ENCODE measurements around the gene CARD19.

The CARD19 gene

DNA sequence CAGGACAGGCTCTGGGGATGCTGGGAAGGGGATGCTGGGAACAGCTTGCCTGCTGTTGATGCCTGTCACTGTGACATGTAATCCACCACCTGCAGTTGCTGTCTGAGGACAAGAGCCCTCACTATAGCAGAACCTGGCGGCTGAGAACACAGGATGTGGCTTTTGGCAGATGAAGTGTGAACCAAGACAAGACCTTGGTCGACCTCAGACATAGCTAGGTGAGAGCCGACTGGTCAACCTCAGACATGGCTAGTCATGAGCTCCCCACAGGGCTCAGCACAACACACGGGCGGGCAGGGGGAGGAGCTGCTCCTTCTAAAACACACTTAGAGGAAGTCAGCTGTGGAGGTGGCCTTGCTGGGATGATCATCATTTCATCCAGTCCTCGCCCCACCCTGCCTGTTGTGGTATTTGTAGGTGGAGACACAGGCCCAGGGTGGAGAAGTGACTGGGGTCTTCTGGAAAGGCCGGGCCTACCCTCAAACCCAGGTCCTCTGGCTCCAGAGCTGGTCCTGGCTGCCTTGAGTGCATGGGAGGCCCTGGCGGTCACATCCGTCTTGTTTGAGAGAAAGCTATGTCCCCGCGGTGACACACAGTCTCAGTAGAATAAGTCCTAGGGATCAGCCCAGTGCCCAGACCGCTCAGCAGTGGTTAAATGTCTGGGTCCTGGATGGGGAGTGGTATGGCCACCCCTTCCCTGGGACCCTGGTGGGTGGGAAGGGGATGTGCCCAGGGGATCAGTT, 31.5 kb upstream of the CARD19 start:
- no peak for FAIRE-seq

DNA sequence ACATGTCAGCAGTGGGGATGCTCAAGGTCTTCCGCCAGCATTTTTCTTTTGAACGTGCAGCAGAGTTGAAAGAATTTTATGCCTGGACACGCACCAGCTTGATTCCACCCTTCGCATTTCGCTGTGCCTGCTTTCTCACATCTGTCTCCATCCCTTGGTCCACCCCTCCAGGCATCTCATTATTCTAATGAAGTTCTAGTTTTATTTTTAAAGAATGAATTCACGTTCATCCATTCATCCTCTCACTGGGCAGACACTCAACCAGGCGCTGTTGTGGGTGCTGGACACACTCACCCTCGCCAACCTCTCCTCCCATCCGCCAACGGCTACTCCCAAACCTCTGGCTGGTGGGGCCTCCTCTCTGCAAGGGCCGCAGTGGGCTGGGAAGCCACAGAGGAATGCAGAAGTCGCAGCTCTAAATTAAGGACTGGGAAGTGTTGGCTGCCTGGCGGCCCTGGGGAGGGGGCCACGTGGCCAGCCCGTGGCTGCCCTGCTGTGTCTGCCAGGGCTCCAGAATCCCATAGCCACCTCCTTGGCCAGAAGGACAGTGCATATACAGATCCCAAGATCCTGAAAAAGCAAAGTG, 30.8 kb upstream of the CARD19 start:
- FAIRE-seq, result no peak

DNA sequence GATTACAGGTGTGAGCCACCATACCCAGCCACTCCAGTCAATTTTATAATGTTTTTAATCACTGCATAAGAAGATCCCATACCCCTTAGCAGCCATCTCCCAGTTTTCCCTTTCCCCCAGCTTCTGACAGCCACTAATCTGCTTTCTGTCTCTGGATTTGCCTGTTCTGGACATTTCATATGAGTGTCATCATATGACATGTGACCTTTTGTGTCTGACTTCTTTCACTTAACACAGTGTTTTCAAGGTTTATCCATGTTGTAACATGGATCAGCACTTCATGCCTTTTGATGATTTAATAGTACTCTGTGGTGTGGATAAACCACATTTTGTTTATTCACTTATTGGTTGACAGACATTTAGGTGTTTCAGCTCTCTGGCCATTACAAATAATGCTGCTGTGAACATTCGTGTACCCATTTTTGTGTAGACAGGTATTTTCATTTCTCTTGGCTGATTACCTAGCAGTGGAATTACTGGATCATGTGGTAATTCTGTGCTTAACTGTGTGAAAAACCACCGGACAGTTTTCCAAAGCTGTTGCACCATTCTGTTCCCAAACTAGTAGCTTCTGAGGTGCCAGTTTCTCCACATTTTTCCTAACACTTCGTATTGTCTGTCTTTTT, 28.9 kb upstream of the CARD19 start:
- FAIRE-seq, result no peak

DNA sequence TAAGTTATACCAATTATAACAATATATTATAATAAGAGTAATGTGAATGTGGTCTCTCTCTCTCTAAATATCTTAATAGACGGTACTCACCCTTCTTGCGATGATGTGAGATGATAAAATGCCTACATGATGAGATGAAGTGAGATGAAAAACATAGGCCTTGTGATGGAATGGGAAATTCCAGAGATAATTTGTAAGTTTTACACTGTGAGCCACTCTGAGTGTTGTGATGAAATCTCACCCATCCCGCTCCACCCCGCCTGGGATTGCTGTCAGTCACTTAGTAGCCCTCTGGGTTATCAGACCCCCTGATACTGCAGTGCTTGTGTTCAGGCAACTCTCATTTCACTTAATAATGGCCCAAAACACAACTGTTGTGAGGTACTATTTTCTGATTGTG, 27.1 kb upstream of the CARD19 start:
- FAIRE-seq, result no peak

DNA sequence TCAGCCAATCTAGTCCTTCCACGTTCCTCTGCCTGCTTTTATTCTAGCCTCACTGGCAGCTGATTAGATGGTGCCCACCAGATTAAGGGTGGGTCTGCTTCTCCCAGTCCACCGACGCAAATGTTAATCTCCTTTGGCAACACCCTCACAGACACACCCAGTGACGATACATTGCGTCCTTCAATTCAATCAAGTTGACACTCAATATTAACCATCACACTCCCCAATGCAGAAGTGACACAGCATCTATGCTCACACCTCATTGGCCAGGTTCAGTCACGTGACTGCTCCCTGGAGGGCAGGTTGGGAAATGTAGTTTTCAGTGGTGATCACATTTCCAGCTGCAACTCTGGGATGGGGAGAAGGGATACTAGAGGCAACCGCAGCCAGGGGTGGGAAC, 24.6 kb upstream of the CARD19 start:
- no peak for FAIRE-seq

DNA sequence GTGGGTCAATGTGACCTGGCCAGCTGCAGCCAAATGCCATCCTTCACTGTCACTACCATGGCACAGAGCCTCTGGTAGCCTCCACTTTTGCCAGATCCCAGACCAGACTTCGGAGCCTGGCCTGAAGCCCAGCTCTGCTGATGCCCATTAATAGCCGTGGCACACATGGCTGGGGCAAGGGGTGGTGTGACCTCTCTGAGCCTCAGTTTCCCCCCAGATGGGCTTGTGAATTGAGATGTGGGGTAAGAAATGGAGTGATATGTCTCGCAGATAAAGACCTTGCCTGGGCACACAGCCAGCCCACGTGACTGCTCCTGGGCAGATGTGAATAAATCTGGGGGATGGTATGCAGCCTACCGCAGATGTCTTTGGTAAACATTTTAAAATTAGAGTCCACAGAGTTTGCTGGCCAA, 23.6 kb upstream of the CARD19 start:
- FAIRE-seq, result no peak

- no peak for FAIRE-seq
Observed at GRCh38 chr9:93076101-93076791, 19.8 kb upstream of the CARD19 start.

DNA sequence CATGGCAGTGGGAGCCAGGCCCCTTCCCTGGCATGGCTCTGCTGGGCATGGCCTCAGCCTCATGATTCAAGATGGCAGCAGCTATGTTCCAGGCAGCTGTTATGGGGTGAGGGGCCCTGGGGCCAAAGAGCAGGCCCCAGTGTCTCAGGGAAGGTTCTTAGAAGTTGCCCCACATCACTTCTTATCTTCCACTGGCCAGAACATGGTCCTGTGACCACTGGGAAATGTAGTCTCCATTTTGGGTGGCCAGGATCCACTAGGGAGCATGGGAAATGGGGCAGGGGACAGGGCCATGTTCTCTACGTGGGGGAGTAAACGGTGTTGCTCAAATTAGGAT, 19.3 kb upstream of the CARD19 start:
- FAIRE-seq, result no peak

- FAIRE-seq, result no peak
Observed at GRCh38 chr9:93077367-93077766, 18.6 kb upstream of the CARD19 start.

DNA sequence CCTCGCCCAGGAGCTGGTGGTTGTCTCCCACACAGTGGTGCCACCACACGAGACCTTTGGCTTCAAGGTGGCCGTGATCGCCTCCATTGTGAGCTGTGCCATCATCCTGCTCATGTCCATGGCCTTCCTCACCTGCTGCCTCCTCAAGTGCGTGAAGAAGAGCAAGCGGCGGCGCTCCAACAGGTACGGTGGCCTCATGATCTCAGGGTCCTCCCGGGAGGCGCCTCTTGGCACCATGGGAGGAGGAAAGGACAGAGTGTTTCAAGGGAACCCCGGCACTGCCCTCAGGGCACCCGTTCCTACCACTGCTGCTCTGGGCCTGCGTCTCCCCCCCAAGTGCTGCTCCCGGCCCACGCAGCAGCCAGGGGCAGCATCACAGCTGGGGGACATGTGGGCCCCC, 18.2 kb upstream of the CARD19 start:
- FAIRE-seq, result no peak

- FAIRE-seq, result no peak
Observed at GRCh38 chr9:93079371-93079770, 16.6 kb upstream of the CARD19 start.

GRCh38 chr9:93080406-93080805, 15.6 kb upstream of the CARD19 start:
- FAIRE-seq, result no peak

- FAIRE-seq, result no peak
Observed at GRCh38 chr9:93081081-93081529, 14.9 kb upstream of the CARD19 start.

DNA sequence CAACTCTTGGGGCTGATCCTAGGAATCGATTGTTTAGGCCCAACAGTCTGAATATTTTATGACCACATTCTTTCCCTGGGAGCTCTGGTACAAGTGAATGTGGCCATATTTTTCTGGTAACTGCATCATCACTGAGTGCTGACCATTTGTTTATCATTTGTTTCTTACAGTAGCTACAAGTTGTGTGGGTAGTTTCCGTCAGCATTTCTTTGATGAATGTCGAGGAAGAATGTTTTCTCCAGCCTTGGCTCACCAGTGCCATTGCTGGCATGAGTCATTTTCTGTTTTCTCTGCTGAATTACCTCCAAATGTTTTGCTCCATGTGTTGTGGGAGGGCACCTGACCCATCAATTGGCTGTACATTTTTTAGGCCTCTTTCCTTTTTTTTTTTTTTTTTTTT, 14.1 kb upstream of the CARD19 start:
- no peak for FAIRE-seq

- no peak for FAIRE-seq
Observed at GRCh38 chr9:93082841-93083411, 13.1 kb upstream of the CARD19 start.

DNA sequence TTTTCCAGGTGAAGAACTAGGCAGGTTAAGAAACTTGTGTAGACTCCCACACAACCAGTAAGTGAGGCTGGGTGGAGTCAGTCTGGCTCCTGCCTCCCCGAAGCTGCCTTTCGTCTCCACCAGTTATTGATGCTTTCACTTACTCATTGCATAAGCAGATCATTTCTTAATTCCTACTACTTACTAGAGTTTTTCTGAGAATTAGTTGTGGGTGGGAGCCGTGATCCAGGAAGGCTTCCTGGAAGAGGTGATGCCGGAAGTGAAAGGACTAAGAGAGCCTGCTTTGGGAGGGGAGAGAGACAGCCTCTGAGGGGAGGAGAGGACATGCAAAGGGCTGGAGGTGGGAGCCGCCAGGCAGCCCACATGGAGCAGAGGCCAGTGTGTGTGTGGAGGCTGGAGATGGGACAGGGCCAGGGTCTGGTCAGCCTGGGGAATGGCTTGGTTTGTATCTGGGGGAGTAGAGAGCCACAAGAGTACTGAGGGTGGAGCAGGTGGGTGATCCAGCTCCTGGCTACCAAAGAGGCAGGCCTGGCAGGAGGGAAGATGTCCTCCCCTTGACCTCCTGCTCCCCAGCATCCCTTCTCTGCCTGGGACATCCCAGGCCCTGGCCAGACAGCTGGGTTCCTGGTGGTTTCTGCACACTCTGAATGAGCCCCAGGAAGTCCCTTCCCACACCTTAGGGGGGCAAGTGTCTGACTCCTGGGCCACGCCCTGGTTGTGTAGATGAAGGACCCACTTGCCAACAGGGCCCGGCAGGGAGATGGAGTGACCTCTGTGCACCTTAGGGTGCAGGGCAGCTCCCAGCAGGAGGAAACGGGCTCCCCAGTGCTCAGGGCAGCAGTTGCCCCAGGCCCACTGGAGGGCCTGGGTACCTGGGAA, 12.2 kb upstream of the CARD19 start:
- FAIRE-seq, result no peak

- no peak for FAIRE-seq
Observed at GRCh38 chr9:93084471-93084881, 11.5 kb upstream of the CARD19 start.

DNA sequence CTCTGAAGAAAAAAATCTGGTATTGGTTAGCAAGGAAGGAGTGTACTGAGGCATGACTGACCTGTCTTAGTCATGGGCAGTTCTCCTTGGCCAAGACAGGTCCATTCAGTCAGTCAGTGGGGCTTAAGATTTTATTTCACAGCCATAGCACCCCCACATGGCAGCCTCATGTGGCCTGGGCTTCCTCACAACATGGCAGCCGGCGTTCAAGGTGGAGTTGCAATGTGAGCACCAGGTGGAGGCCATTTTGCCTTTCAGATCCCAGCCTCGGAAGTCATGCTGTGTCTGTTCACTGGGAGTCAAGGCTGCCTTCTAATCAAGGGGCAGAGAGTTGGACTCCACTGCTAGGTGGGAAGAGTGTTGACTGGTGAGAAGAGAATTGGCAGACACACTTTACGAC, 10.3 kb upstream of the CARD19 start:
- no peak for FAIRE-seq

- FAIRE-seq, result no peak
Observed at GRCh38 chr9:93086447-93087224, 9.4 kb upstream of the CARD19 start.

- no peak for FAIRE-seq
Observed at GRCh38 chr9:93087971-93088655, 7.9 kb upstream of the CARD19 start.

DNA sequence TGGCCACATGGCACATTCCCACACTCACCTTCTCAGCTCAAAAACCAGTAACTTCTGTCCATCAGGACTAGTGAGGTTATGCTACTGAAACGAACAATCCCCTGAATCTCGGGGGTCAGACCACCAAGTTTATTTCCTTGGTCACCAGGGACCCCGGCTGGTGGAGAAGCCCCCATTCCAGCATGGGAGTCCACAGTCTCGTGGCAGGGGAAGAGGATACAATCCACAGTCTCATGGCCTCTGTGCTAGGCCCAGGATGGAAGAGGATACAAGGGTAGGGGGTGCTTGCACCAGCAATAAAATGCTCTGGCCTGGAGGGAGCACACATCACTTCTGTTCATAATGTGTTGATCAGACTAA, 7.4 kb upstream of the CARD19 start:
- FAIRE-seq, result no peak

Measured in endometrium (tissue), 2 donors.